IMR-90 (cell line): ENCODE measurements around the gene STK25. TPM values are rescaled to one million over a fixed set of nuclear protein-coding genes. Genes with fewer than 3 reads are reported as not detected.

Experiments used
- ATAC-seq: fragments of 200-7000 bp; cut with Tn5 transposase; 2 replicates; pipeline ENCODE4 v1.9.1; 2020; ENCODE audit warnings: low read depth, mild to moderate bottlenecking, moderate library complexity
- BruUV-seq: library from RNA; stranded (reverse); fragments of 400-500 nt; replicated peaks from 2 replicates; lab custom pipeline; 2021; lab: Mats Ljungman, UMichigan
- CTCF ChIA-PET: fragments of 300-600 bp; formaldehyde crosslinking; extraction: SDS; loops from one replicate; lab custom pipeline; 2021; ENCODE audit warnings: antibody characterized with exemption; lab: Yijun Ruan, JAX
- POLR2A ChIA-PET: fragments of 300-600 bp; sonication (Branson Sonifier 250); formaldehyde crosslinking; loops from one replicate; lab custom pipeline; 2022; ENCODE audit warnings: antibody characterized with exemption; ENCODE audit not compliant: unreplicated experiment; lab: Charles Lee
- DNase-seq: peaks from one replicate; pipeline ENCODE4 v3.0.0; 2013
- H2AFZ ChIP-seq: replicated peaks from 2 replicates; pipeline ENCODE3; 2013; ENCODE audit warnings: low read length, mild to moderate bottlenecking; ENCODE audit not compliant: poor library complexity
- H2AK5ac ChIP-seq: 2 replicates; pipeline ENCODE4 v1.6.1; 2013; ENCODE audit warnings: low read depth, low read length, inconsistent platforms
- H2AK9ac ChIP-seq: replicated peaks from 2 replicates; pipeline ENCODE3; 2013; ENCODE audit warnings: mild to moderate bottlenecking, low read depth, low read length, moderate library complexity; ENCODE audit not compliant: poor library complexity
- H2BK120ac ChIP-seq: 2 replicates; pipeline ENCODE4 v1.6.1; 2013; ENCODE audit warnings: low read depth, low read length, inconsistent platforms
- H2BK15ac ChIP-seq: 3 replicates; pipeline ENCODE4 v1.6.1; 2013; ENCODE audit warnings: low read depth, low read length, inconsistent platforms
- H2BK20ac ChIP-seq: 2 replicates; pipeline ENCODE4 v1.6.1; 2013; ENCODE audit warnings: low read depth, mild to moderate bottlenecking, inconsistent platforms, low read length, moderate library complexity
- H2BK5ac ChIP-seq: 2 replicates; pipeline ENCODE4 v1.6.1; 2013; ENCODE audit warnings: mild to moderate bottlenecking, low read depth, low read length, inconsistent platforms; ENCODE audit not compliant: poor library complexity, severe bottlenecking
- H3K14ac ChIP-seq: replicated peaks from 2 replicates; pipeline ENCODE4 v1.6.1; 2013; ENCODE audit warnings: low read depth, low read length, inconsistent platforms
- H3K18ac ChIP-seq: 2 replicates; pipeline ENCODE4 v1.6.1; 2013; ENCODE audit warnings: low read depth, low read length, control low read depth
- H3K23ac ChIP-seq: 2 replicates; pipeline ENCODE4 v1.6.1; 2013; ENCODE audit warnings: low read depth, low read length, inconsistent platforms
- H3K27ac ChIP-seq: 2 replicates; pipeline ENCODE4 v1.5.1; 2013; ENCODE audit warnings: mild to moderate bottlenecking, control low read depth, low read length; ENCODE audit not compliant: insufficient read depth
- H3K27me3 ChIP-seq: 2 replicates; pipeline ENCODE4 v1.6.1; 2013; ENCODE audit warnings: low read length; ENCODE audit not compliant: control insufficient read depth, insufficient read depth
- H3K36me3 ChIP-seq: 2 replicates; pipeline ENCODE4 v1.6.1; 2013; ENCODE audit warnings: low read length, mixed read lengths; ENCODE audit not compliant: control insufficient read depth, insufficient read depth
- H3K4ac ChIP-seq: 2 replicates; pipeline ENCODE4 v1.6.1; 2013; ENCODE audit warnings: low read depth, low read length, inconsistent platforms
- H3K4me1 ChIP-seq: 2 replicates; pipeline ENCODE4 v1.6.1; 2013; ENCODE audit warnings: low read length, mixed read lengths; ENCODE audit not compliant: control insufficient read depth, insufficient read depth
- H3K4me2 ChIP-seq: 2 replicates; pipeline ENCODE4 v1.6.1; 2013; ENCODE audit warnings: low read depth, mild to moderate bottlenecking, control low read depth, low read length, moderate library complexity
- H3K4me3 ChIP-seq: 2 replicates; pipeline ENCODE4 v1.5.1; 2013; ENCODE audit warnings: low read depth, mild to moderate bottlenecking, control low read depth, low read length, moderate library complexity; ENCODE audit not compliant: insufficient read depth
- H3K56ac ChIP-seq: 2 replicates; pipeline ENCODE4 v1.6.1; 2013; ENCODE audit warnings: low read length, inconsistent platforms; ENCODE audit not compliant: insufficient read depth; ENCODE audit errors: extremely low read depth
- H3K79me1 ChIP-seq, 2 experiments: 2 replicates each; pipeline ENCODE4 v1.6.1; 2013; ENCODE audit warnings: low read length in 2 of 2, inconsistent platforms in 1 of 2, low read depth in 1 of 2
- H3K9ac ChIP-seq: 2 replicates; pipeline ENCODE4 v1.6.1; 2013; ENCODE audit warnings: low read depth, low read length, control low read depth
- H3K9me1 ChIP-seq: 2 replicates; pipeline ENCODE4 v1.6.1; 2013; ENCODE audit warnings: low read length, inconsistent platforms; ENCODE audit not compliant: insufficient read depth
- H3K9me3 ChIP-seq: 2 replicates; pipeline ENCODE4 v1.6.1; 2013; ENCODE audit warnings: low read length; ENCODE audit not compliant: control insufficient read depth, insufficient read depth
- H4K20me1 ChIP-seq: 2 replicates; pipeline ENCODE4 v1.6.1; 2013; ENCODE audit warnings: low read length, inconsistent platforms; ENCODE audit not compliant: insufficient read depth
- H4K5ac ChIP-seq: 2 replicates; pipeline ENCODE4 v1.6.1; 2013; ENCODE audit warnings: mild to moderate bottlenecking, low read depth, low read length, control low read depth
- H4K8ac ChIP-seq, 2 experiments: 2 replicates each; pipeline ENCODE4 v1.6.1; 2013; ENCODE audit warnings: low read depth in 2 of 2, low read length in 2 of 2, control low read depth in 1 of 2, inconsistent platforms in 1 of 2
- H4K91ac ChIP-seq: 2 replicates; pipeline ENCODE4 v1.6.1; 2013; ENCODE audit warnings: low read depth, low read length, inconsistent platforms; ENCODE audit not compliant: insufficient read depth
- BHLHE40 ChIP-seq: fragments of 150-350 bp; IDR thresholded peaks from 2 replicates; pipeline ENCODE4 v1.6.1; 2016; ENCODE audit warnings: mild to moderate bottlenecking, low read depth, low read length
- CEBPB ChIP-seq: IDR thresholded peaks from 2 replicates; pipeline ENCODE4 v1.6.1; 2012; ENCODE audit warnings: low read depth, low read length, improper control_type of control experiment
- CHD1 ChIP-seq: IDR thresholded peaks from 2 replicates; pipeline ENCODE4 v1.6.1; 2012; ENCODE audit warnings: low read depth, low read length, improper control_type of control experiment
- MXI1 ChIP-seq: IDR thresholded peaks from 2 replicates; pipeline ENCODE4 v1.6.1; 2012; ENCODE audit warnings: low read depth, mild to moderate bottlenecking, low read length, moderate library complexity, borderline replicate concordance
- RCOR1 ChIP-seq: IDR thresholded peaks from 2 replicates; pipeline ENCODE4 v1.6.1; 2012; ENCODE audit warnings: mild to moderate bottlenecking, low read length, improper control_type of control experiment; ENCODE audit not compliant: insufficient replicate concordance
- RFX5 ChIP-seq: IDR thresholded peaks from 2 replicates; pipeline ENCODE4 v1.8.0; 2012; ENCODE audit warnings: low read depth, mild to moderate bottlenecking, low read length, moderate library complexity
- SMC3 ChIP-seq: fragments of 150-350 bp; IDR thresholded peaks from 2 replicates; pipeline ENCODE4 v1.6.1; 2016; ENCODE audit warnings: low read depth, mild to moderate bottlenecking, antibody characterized with exemption, low read length, moderate library complexity
- WGBS, 2 experiments: methylation state at CpG; one replicate each; pipeline versions ENCODE4 v1.1.5 to v1.1.7; 2013; ENCODE audit warnings: missing lambda C conversion rate in 2 of 2; ENCODE audit not compliant: insufficient read length in 1 of 2; ENCODE audit errors: extremely low coverage in 2 of 2; 5-methylcytosine and 5-hydroxymethylcytosine counted together
- dilution Hi-C: fragments of 300-500 bp; cut with HindIII; formaldehyde crosslinking; loops from one replicate; pipeline ENCODE4 v1.14.3; 2018; ENCODE audit warnings: low sequenced_read_pairs; ENCODE audit not compliant: unreplicated experiment
- in situ Hi-C: fragments of 300-500 bp; cut with MboI; formaldehyde crosslinking; loops from 3 replicates; pipeline ENCODE4 v1.14.3; 2019; ENCODE audit warnings: low sequenced_read_pairs, inconsistent platforms, mixed read lengths
- intact Hi-C: fragments of 100-400 bp; cut with micrococcal nuclease; formaldehyde crosslinking; loops from 2 replicates; pipeline ENCODE4 v1.10.0; 2022
- polyA plus RNA-seq, 3 experiments: library from polyadenylated mRNA; depleted of rRNA; stranded (reverse); fragments of >200 nt; gene quantifications; 2 replicates each; pipeline ENCODE4 v1.2.3, GENCODE V29; 2012; ENCODE audit warnings: low replicate concordance in 1 of 3
- total RNA-seq: library from RNA; depleted of rRNA; stranded (reverse); fragments of >200 nt; gene quantifications from 2 replicates; pipeline ENCODE4 v1.2.3, GENCODE V29; 2012
- TF ChIP-seq, protein P1 (sequence below): fragments of 150-350 bp; IDR thresholded peaks from 2 replicates; pipeline ENCODE4 v1.6.1; 2016; ENCODE audit warnings: low read depth, mild to moderate bottlenecking, low read length, moderate library complexity, borderline replicate concordance
- TF ChIP-seq, protein P2 (sequence below): fragments of 150-350 bp; IDR thresholded peaks from 2 replicates; pipeline ENCODE4 v1.6.1; 2017; ENCODE audit warnings: mild to moderate bottlenecking, antibody characterized with exemption, low read length, low read depth
- TF ChIP-seq, protein P3 (sequence below): conservative IDR thresholded peaks from 2 replicates; pipeline ENCODE4 v1.5.1; 2012; ENCODE audit warnings: mild to moderate bottlenecking, low read depth, low read length, improper control_type of control experiment

STK25 gene
- total and polyA plus RNA-seq, 2 of the 4 experiments (the other 2 are of a cell fraction) = 258 to 392 TPM

DNA sequence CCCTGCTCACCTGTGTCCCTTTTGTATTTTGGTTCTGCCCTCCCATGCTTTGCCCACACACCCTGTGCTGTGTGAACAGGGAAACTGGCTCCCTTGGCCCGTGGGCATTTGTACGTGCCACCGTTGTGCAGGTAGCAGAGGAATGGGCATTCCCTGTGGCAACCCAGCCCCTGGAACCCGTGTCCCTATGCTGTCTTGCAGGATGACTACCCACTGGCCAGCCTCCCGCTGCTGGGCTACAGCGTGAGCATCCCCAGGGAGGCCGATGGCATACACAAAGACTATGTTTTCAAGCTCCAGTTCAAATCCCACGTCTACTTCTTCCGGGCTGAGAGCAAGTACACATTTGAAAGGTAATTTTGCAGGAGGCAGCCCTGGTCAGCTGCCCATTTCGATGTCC, 15.3 kb downstream of the STK25 start (continued):
- TF ChIP-seq, protein P1, sequence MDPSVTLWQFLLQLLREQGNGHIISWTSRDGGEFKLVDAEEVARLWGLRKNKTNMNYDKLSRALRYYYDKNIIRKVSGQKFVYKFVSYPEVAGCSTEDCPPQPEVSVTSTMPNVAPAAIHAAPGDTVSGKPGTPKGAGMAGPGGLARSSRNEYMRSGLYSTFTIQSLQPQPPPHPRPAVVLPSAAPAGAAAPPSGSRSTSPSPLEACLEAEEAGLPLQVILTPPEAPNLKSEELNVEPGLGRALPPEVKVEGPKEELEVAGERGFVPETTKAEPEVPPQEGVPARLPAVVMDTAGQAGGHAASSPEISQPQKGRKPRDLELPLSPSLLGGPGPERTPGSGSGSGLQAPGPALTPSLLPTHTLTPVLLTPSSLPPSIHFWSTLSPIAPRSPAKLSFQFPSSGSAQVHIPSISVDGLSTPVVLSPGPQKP = no peak
- TF ChIP-seq, protein P2, sequence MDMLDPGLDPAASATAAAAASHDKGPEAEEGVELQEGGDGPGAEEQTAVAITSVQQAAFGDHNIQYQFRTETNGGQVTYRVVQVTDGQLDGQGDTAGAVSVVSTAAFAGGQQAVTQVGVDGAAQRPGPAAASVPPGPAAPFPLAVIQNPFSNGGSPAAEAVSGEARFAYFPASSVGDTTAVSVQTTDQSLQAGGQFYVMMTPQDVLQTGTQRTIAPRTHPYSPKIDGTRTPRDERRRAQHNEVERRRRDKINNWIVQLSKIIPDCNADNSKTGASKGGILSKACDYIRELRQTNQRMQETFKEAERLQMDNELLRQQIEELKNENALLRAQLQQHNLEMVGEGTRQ = no peak
- TF ChIP-seq RCOR1 = no peak

DNA sequence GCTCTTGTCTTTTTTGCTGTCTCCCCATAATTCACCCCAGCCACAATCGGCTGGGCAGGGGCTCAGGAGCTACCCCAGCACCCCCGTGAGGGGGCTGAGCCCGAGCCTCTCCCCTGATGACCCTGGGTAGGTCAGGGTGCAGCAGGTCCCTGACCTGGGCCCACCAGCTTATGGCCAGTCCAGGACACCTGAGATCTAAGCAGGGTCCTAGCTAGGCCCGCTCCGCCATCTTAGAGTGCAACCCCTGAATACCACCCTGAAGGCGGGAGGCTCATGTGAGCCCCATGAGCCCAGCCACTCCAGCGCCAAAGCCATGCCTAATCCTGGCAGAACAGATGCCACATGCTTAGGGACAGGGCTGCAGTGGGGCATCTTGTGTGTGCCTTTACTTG, 16.2 kb downstream of the STK25 start:
- no peak overlapping the region for H2BK5ac ChIP-seq
- no peak overlapping the region for H2BK15ac ChIP-seq
- ATAC-seq = no peak
- TF ChIP-seq CHD1 = no peak
- TF ChIP-seq, protein P3, sequence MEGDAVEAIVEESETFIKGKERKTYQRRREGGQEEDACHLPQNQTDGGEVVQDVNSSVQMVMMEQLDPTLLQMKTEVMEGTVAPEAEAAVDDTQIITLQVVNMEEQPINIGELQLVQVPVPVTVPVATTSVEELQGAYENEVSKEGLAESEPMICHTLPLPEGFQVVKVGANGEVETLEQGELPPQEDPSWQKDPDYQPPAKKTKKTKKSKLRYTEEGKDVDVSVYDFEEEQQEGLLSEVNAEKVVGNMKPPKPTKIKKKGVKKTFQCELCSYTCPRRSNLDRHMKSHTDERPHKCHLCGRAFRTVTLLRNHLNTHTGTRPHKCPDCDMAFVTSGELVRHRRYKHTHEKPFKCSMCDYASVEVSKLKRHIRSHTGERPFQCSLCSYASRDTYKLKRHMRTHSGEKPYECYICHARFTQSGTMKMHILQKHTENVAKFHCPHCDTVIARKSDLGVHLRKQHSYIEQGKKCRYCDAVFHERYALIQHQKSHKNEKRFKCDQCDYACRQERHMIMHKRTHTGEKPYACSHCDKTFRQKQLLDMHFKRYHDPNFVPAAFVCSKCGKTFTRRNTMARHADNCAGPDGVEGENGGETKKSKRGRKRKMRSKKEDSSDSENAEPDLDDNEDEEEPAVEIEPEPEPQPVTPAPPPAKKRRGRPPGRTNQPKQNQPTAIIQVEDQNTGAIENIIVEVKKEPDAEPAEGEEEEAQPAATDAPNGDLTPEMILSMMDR = no peak
- TF ChIP-seq CEBPB = no peak
- TF ChIP-seq, protein P2 = no peak
- TF ChIP-seq MXI1 = no peak
- no peak for TF ChIP-seq SMC3
- TF ChIP-seq, protein P1 = no peak
- TF ChIP-seq BHLHE40 = no peak
- no peak for TF ChIP-seq RFX5

More for the DNA sequence above, 16.2 kb downstream of the STK25 start:
- H3K4me2 ChIP-seq = no peak overlapping the region
- BruUV-seq = no TSS peak
- H4K5ac ChIP-seq = no peak overlapping the region
- no peak overlapping the region for H3K4ac ChIP-seq
- H3K9ac ChIP-seq = no peak overlapping the region
- H3K27ac ChIP-seq = no peak overlapping the region
- H3K79me1 ChIP-seq = peaks cover 0 to 9% of the 10 kb centered on the region in 2 experiments; a peak in 1 of 4 replicates
- H3K4me3 ChIP-seq = no peak overlapping the region
- CTCF ChIA-PET = no interaction called here
- no peak overlapping the region for H4K8ac ChIP-seq
- 0 out of 2 replicates have a peak, but pooled peaks cover 2% of the 10 kb centered on the region for H3K4me1 ChIP-seq
- H4K20me1 ChIP-seq = peaks cover 3% of the 10 kb centered on the region; the same call in 1 of the 2 replicates
- no peak overlapping the region for H2AFZ ChIP-seq
- no peak overlapping the region for H2BK20ac ChIP-seq
- no peak overlapping the region for H2AK5ac ChIP-seq
- no peak overlapping the region for H3K18ac ChIP-seq
- no peak overlapping the region for H2AK9ac ChIP-seq
- DNase-seq = no peak
- peaks cover 38% of the 10 kb centered on the region for H3K36me3 ChIP-seq
- POLR2A ChIA-PET = no interaction called here
- no peak overlapping the region for H3K14ac ChIP-seq
- H3K56ac ChIP-seq = no peak overlapping the region
- H4K91ac ChIP-seq = no peak overlapping the region
- H2BK120ac ChIP-seq = no peak overlapping the region
- no peaks in the 10 kb centered on the region for H3K9me3 ChIP-seq
- in situ Hi-C loops (no loop called here), intact Hi-C loops (no loop called here), dilution Hi-C loops (no loop called here)
- peaks cover 14% of the 10 kb centered on the region; the same call in 1 of the 2 replicates for H3K9me1 ChIP-seq
- H3K27me3 ChIP-seq = no peaks in the 10 kb centered on the region
- 76% methylated on average over 3 of the region's 7 CpGs; no CpG with 5 or more reads in 1 of the 2 experiments for WGBS, 2 experiments
- no peak overlapping the region for H3K23ac ChIP-seq
